ENCODE data around the gene S100A14.
"Not testable (repeated sequence)": the region's sequence is repeated elsewhere in the genome, so short reads cannot be mapped to it uniquely, and the experiment has no call there.

Gene S100A14

DNA sequence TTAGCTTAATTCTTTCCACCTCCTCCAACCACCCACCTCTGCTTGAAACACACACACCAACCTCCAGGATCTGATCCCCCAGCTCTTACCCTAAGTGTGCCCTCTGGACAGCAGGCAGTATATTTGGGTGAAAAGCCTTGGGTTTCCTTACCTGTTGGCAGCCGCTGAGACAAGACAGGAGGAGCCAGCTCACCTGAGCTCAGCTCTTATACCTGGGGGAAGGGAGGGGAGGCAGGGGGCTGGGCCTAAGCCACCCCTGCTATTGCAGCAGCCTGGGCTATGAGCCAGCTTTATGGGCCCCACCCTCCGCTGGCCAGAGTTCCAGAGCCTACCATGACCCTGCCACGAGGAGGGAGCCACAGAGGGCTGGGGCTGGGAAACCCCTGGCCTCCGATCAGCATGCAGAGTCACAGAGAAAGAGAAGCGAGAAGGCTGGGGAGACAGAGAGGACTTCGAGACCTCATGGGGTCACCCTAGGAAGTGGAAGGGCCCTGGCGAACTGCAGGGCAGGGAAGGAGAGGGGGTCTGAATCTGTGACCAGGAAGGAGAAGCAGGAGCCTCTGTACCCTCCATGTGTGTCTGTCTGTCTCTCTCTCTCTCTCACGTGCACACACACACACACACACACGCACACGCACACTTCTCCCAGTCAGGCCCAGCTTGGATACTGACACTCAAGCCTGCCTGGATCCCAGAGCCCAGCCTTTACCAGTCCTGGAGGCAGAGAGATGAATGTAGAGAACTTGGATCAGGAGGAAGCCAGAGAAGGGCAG lies at the start of gene S100A14:
TSS of gene S100A14 (minus strand) at position 182 of the 773 bp plus-strand sequence. CDS start 467 bp downstream, outside the sequence.
- no peak for DNase-seq (ENCODE audit: low spot score)

- no peak for DNase-seq (ENCODE audit: low spot score)
These were observed 47.1 kb upstream of the S100A14 start for GRCh38 chr1:153663211-153663610.

DNA sequence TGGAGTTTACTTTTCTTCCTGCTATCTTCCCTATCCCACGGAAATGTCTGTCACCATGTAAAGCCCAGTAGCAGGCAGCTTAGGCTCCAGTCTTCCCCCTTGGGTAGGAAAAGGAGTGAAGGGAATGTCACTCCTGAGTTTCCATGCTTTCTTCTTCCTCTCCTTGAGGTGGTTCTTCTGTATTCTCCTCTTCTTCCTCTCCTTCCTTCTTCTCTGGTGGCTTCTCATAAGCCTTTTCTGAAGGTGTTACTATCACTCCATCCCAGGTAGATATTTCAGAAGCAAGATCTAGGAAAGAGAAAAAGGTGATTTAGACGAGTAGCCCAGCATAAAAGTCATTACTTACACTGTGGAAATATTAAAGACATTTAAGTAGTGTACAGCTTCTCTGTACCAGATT lies 46.1 kb upstream of the S100A14 start:
- DNase-seq (ENCODE audit: low spot score), result no peak

DNA sequence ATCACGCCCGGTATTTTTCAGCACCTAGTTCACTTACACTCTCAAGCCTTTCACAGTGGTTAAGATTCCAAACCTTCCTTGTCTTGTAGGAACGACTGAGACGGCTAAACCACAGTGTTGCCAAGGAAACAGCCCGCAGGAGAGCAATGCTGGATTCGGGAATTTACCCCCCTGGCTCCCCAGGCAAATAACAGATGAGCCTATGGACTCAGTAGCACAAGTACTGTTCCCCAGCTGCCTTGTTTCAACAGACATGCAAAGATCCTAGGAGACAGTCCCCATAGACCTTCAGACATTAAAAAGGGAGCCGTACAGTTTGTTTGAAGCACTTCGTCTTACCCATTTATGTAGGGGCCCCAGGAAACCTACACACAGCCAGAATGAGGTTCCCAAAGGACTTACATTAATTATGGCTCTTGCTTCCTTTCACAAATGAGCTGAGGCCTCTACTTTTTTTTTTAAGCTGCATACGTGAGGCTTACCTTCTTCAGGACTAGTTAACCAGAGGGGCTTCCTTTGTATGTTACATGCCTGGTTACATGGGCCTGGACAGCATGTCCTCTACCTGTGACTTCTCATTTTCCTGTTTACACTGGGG lies 45.1 kb upstream of the S100A14 start:
- DNase-seq (ENCODE audit: low spot score), result no peak

- DNase-seq (ENCODE audit: low spot score), result no peak
These were observed 43.5 kb upstream of the S100A14 start for GRCh38 chr1:153659656-153660055.

GRCh38 chr1:153659175-153659534 lies 43.0 kb upstream of the S100A14 start:
- no peak for DNase-seq (ENCODE audit: low spot score)

DNA sequence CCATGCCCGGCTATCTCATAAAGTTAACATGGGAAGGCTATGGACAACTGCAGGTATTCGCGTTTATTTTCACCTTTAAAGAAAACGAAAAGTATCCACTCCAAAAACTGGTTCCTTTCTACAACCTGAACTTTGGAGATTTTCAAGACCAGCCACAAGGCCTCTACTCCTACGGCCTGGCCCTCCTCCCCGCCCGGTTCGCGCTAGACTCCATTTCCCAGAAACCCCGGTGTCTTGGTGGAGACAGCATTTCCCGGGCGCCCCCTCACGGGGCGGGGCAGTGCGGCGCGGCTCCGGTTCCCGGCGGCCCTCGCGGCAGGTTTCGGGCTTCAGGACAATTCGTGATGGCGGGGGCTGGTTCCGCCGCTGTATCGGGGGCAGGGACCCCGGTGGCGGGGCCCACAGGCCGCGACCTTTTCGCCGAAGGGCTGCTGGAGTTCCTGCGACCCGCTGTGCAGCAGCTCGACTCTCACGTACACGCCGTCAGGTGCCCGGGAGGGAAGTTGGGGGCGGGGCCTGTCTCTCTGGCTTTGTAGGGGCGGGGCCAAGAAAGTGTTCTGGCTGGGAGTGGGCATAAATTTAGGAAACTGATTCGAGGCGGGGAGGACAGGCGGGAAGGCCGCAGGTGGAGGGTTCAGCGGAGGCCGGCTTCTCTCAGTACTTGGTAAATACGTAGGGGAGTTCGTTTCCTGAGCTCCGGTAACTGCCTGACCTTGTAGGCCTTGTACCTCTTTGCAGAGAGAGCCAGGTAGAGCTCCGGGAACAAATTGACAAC lies 42.5 kb upstream of the S100A14 start, which contains the start of gene SNAPIN:
TSS of gene SNAPIN (plus strand) at position 304 of the 775 bp plus-strand sequence. CDS start at position 345, 41 bp downstream.
- DNase-seq (ENCODE audit: low spot score), result peak; percentile 80

- DNase-seq (ENCODE audit: low spot score), result no peak
These were observed 39.2 kb upstream of the S100A14 start for GRCh38 chr1:153655333-153655732.

- no peak for DNase-seq (ENCODE audit: low spot score)
These were observed 36.8 kb upstream of the S100A14 start for GRCh38 chr1:153652805-153653500.

GRCh38 chr1:153651771-153652170 lies 35.6 kb upstream of the S100A14 start:
- no peak for DNase-seq (ENCODE audit: low spot score)

DNA sequence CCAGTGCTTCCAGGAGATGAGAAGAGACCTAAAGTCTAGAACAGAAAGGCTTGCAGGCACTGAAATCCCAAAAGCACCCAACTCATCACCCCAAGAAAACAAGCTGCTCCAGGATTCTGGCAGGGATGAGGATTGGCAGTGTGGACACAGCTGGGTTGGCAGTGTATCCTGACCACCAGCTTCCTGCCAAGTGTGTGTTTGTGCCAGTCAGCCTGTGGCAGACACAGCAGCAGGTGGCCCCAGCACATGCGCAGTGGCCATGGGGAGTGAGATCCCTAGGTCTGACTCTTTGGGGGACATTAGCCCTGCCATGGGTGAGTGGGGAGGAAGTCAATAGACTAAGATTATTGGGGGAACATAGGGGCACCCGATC lies 33.7 kb upstream of the S100A14 start:
- DNase-seq (ENCODE audit: low spot score), result no peak

GRCh38 chr1:153649137-153649862 lies 33.2 kb upstream of the S100A14 start:
- no peak for DNase-seq (ENCODE audit: low spot score)

DNA sequence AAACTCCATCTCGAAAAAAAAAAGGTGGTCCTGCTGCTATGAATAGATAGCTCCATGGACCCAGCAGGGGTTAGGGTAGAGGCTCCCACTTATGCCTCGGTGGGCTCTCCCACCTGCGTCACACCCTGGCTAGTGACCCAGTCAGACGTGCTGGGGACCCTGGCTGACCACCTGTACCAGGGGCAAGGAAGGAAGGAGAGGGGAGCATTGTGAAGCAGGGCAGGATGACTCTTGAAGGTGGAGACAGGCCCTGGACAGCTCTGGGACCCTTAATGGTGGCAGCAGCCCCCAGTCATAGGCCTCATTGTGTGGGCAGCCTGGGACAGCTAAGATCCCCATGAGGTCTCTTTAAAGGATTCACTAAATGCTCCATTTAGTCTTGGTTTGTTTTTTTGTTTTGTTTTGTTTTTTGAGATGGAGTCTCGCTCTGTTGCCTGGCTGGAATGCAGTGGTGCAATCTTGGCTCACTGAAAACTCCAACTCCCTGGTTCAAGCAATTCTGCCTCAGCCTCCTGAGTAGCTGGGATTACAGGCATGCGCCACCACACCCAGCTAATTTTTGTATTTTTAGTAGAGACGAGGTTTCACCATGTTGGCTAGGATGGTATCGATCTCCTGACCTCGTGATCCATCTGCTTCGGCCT lies 32.0 kb upstream of the S100A14 start:
- DNase-seq (ENCODE audit: low spot score), result no peak

DNA sequence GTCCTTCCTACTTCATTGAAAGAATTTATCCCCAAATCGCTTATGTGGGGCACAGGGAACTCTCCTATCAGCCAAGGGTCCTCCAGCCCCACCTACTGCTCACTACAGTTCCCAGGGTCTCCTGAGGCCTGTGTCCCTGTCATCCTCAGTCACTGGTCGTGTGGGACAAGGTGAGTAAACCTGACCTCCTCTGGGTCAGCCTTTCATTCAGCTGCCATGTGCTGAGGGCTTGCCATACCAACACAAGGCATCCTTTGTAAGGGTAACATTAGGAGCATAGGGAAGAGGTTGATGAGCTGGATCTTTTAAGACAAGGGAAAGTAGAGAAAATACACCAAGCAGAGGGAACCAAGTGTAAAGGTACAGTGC lies 31.2 kb upstream of the S100A14 start:
- DNase-seq (ENCODE audit: low spot score), result no peak

DNA sequence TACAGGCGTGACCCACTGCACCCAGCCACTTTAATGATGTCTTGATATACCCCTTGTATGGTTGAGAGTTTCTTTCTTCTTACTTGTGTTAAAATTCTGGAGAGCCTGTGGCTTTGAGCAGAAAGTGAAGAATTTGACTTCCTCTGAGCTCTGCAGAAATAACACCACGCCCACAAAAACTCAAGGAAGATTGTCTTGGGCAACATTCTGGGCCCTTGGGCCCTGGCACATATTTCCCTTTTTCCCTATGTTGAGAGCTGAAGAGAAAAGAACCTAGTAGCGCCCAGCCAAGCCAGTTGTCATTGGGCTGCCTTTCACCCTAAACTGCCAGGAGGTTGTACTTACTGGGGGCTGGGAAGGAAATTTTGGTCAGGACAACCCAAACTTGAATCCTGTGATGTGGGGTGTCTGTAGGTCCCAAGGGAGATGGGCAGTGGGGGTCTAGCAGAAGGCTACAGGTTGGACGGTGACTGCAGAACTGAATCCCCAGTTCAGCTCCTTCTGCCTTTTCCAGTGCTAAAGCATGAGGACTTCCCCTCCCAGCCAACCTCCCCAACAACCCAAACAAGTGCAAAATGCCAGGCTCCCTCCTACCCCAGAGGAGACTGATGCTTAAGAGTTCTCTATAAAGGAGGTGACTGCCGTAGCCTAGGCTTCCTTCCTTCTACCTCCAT lies 30.7 kb upstream of the S100A14 start:
- DNase-seq (ENCODE audit: low spot score), result no peak

DNA sequence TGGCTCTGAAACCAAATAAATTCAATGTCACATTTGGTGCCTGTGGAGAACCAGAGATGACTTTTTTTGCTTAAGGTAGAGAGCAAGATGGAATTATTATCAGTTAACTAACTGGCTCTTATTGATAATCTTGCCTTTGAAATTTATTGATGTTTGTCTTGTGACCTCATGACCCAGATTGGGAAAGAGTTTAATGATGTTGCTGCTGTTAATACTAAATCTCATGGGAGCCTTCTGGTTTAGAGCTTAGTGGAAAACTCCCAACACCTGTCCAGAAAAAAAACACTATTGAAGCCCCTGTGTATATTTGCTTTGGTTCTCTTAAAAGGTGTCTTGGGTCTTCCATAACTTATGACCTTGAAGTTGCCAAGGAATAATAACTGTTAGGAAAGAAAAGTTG lies 27.7 kb upstream of the S100A14 start:
- no peak for DNase-seq (ENCODE audit: low spot score)

DNA sequence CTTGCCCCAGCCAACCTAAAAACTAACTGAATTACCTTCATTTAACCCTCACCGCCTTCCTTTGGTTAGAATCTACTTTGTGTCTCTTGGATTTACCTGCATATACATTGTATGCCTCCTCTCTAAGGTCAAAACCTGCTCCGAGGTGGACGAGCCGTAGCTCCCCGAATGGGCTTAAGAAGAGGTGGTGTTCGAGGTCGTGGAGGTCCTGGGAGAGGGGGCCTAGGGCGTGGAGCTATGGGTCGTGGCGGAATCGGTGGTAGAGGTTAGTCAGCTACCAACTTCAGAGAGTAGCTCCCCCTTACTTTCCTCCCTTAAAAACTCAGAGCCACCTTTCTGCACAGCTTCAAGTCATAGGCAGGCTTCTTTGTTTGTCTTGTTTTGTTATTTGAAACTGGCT lies 27.0 kb upstream of the S100A14 start:
- DNase-seq (ENCODE audit: low spot score), result no peak

GRCh38 chr1:153642161-153642560 lies 26.0 kb upstream of the S100A14 start:
- no peak for DNase-seq (ENCODE audit: low spot score)

- no peak for DNase-seq (ENCODE audit: low spot score)
These were observed 24.7 kb upstream of the S100A14 start for GRCh38 chr1:153640861-153641260.

- DNase-seq (ENCODE audit: low spot score), result not testable (repeated sequence)
These were observed 24.1 kb upstream of the S100A14 start for GRCh38 chr1:153640213-153640612.

GRCh38 chr1:153639280-153639679 lies 23.2 kb upstream of the S100A14 start:
- DNase-seq (ENCODE audit: low spot score), result no peak
